IPS DF 4.7 (cell line): ENCODE measurements around the gene CBR1.
"Not testable (repeated sequence)": the region's sequence is repeated elsewhere in the genome, so short reads cannot be mapped to it uniquely, and the experiment has no call there.

Source experiments
- DNase-seq: peaks from one replicate; pipeline ENCODE4 v3.0.0-alpha.2; 2013; ENCODE audit warnings: low spot score; ENCODE audit errors: extremely low read depth

The CBR1 gene

DNA sequence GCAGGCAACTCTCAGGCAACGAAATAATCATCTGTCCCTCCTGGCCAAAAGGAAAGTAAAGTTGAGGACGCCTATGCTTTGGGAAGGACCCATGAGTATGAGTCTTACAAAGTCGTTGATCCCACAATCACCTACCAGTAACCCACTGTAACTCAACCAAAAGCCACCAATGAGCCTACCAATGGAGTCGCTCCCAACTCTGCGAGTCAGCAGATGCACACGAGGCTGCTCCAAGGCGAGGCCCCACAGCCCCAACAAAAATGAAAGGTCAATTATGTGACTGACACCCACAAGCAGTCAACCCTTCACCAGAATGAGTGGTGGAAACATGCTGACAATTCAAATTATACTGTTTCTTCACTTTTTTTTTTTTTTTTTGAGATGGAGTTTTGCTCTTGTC lies 21.5 kb upstream of the CBR1 start:
- DNase-seq = no peak

DNA sequence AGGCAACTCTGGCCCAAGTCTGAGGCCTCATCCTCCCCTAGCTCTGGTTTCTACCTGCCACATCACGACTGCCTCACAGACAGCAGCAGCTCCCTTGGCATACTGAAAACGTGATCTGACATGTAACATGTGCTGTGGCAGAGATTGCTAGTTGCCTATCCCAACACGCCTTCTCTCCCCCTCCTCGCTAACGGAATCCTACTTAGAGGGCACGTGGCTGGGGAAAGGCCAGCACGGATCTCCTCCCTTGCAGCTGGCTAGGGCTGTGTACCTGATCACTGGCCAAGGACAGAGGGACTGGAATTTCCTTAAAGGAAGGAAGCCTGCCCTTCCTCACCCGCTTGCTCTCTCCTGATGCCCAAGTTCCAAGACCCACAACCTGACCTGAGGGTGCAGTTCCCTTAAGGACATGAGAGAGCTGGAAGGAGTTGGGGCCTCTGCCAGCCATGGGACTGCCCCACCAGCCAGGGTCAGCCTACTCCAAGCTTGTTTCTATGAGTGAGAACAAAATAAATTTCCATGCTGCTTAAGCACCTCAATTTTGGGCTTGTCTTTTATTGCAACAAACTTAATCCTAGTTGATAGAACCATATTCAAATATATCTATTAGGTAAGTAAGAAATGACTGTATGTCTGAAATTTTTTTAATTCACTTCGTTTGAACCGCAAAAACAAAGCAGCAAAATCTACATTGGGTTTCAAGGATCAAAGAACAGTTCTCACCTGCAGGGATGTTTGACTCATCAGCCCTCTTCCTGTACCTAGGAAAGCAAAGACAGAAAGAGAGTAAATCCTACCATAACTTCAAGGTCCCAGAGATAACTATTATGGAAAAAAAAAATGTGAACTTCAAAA lies 16.7 kb upstream of the CBR1 start:
- no peak for DNase-seq

DNA sequence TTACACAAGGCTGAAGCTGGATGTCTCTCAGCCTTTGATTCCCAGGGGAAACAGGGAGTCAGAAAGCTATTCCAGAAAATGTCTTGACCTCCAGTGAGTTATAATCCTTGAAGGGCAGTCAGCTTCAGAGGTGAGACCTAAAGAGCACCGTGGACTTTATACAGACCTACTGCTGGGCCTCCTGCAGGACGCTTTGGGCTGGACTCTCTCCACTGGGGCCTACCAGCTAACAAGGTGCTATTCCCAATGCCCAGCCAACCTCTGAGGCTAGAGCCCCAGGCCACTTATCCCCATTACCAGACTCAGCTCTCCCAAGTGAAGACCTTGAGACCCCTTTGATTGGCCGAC lies 16.1 kb upstream of the CBR1 start:
- no peak for DNase-seq

DNA sequence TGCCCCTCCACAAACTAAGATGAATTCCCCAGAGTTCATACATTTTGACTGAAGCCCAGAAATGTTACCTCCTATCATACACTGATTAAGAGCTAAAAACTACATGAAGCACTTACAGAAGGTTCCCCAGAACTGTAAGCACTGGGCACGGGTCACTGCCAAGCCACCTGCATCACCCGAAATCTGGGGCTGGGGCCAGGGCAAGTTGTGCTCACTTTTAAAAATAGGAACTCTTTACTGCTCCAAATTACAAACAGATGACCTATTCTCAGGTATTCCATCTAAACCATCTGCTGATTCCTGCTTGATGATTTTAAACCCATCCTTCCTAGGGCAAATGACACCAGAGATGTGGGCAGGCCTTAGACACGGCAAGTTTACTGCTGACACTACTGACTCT lies 14.3 kb upstream of the CBR1 start:
- DNase-seq = no peak

DNA sequence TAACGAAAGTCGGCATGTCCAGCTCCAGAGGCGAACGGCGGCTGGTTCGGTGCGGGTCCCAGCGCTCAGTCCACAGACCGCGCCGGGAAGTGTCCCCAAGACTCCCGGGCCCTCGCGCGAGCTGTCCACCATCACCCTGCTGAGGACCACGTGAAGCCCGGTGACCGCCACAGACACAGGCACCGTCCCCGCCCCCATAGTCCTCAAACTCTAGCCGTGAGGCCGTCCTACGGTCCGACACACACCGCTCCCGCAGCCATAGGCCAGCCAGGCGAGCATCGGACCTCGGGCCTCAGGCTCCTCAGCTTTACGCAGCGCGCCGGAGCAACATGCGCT lies 10.0 kb upstream of the CBR1 start:
- DNase-seq = no peak

DNA sequence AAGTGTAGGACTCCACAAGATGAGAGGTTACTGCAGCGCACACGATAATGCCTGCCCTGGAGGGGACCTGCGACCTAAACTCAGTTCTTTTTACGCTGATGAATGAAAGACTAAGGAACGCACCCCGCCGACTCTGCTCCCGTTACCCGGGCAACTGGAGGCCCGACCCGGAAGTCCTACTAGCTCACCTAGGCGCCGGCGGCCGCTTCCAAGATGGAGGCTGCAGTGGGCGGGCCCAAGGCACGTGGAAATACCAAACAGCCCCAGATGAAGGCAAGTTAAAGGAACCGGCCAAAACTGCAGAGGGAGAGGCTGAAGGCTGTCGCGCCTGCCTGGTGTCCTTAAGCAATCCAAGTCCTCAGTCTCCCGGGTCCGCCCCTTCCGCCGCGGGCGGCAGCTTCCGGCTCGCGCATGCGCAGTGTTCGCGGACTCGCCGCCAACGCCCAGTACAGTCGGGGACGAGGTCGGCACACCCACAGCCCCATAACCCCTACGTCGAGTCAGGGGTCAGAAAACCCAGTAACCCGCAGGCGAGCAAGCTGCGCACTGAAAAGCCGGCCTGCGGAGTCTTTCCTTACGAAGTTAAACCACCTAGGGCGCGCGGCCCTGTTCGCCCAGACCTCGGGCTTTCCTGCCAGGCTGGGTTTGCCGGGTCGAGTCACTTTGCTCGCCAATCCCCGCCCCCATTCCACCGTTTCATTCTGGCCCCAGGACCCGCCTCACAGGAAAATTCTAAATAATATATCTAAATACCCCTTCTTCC lies 9.5 kb upstream of the CBR1 start, which contains the start of gene SETD4:
Gene SETD4, minus strand, starts transcription at position 368 of the 763 bp plus-strand sequence. CDS start 1,638 bp downstream, outside the sequence.
- peak; percentile 60 for DNase-seq

DNA sequence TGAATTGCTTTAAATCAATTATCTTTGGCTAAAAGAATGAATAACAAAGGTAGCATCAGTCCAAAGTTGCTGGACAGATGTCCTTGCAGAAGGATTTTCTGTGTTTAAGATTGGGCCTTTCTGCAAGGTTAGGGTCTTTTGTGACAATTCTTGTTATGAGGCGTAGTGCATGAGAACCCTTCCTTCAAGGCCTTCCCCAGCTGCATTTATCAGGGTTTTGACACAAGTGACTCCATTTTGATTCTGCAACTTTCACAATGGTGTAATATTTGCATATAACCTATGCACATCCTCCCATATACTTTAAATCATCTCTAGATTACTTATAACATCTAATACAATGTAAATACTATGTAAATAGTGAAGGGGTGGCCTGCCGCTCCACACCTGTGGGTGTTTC lies 8.4 kb upstream of the CBR1 start:
- DNase-seq = no peak

DNA sequence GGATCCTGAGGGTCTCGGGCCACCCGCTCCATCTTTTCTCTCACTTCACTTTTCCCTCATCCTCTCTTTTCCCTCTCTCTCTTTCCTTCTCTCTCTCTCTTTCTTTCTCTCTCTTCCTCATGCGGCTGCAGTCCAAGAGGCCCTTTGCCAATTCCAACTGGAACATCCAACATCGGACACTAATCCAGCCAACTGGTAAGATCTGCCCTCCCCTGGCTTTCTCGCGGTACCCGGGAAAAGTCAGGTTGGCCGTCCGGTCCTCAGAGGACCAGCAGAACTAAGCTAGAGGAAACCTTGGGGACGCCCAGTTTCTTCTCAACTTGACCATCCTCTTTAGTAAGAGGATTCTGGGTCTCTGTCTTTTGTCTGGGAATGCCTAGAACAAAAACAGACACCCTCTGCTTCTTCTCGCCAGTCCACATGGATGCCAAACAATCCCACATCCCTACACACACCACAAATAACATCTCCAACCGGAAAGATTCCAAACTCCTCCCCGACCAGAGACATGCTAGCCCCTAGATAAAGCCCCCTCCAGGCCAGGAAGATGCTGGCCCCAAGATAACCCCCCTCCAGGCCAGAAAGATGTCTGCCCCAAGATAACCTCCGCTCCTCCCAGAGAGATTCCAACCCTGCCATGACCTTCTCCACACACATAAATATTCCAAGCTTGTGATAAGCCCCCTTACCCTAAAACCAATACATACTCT lies 6.3 kb upstream of the CBR1 start:
- DNase-seq = no peak

DNA sequence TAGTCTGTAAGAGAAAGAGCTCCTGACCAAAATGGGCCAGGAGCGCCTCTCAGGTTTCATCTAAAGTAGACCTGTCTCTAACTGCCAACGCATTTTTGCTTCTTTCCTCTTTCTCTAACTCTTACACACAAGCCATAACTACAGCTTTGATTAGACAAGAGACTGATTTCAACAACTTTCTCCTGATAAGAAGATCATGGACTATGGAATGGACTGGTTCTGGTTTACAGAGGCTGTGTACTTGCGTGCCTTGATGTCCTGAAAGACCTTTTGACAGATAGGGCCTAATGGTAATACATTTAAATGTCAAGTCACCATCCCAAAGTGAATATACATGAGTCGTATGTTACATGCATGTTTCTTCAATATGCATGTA lies 5.8 kb upstream of the CBR1 start:
- no peak for DNase-seq

DNA sequence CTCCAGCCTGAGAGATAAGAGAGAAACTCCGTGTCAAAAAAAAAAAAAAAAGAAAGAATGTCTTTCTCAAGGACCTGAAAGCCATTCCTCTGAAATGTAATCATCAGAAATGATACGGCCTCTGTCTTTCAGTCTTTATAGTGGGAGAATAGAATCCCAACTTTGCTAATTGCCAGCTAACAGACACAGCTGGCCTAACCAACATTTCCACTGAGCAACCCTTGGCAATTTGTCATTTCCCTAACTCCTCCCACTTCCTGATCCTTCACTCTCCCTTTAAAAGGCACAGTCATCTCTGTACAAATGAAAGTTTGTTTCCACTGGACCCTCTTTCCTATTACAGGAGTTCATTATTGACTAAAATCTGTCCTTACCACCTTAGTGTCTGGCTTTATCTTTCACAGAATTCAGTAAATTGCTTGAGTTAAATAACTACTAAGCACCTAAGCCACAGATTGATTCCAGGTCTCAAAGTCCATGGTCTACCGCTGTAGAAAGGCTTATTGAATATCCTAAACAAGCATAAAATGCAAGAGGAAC lies 4.3 kb upstream of the CBR1 start:
- no peak for DNase-seq

DNA sequence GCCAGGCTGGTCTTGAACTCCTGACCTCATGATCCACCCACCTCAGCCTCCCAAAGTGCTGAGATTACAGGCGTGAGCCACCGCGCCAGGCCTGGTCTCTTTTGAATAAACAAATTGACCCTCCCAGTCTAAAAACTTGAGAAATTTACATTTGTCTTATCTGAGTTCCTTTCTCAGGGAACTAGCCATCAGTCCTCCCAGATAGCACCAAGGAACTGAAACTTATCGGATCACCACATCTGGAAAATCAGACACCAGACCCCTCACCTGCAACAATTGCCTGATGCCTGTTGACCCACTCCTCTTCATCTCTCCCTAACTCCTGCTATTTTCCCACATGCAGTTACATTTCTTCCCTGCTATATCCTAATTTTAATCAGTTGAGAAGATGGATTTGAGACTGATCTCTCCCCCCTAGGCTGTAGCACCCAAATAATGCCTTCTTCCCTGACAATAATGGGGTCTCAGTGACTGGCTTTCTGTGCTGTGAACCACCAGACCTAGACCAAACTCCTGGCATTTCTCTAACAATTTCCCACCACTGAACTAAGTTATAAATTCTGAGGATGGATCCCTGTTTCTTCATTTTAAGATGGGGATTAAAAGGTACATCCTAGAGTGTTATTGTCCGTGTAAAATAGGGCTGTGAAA lies 951 bp upstream of the CBR1 start:
- DNase-seq = no peak

DNA sequence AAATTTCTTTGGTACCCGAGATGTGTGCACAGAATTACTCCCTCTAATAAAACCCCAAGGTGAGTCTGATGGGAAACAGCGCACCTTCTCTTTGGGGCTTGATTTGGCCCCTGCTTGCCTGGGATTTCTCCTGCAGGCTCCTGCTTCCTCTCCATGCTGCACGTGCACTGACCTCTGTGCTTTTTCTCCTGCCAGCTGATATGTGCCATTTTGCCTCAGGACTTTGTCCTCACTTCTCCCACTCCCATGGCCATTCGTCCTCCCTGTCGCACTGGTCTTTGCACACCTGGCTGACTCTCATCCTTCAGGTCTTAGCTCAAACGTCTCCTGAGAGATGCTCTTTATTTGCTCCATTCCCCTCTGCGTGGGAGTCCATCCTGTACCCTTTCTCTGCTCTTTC lies 1.2 kb downstream of the CBR1 start:
- no peak for DNase-seq

DNA sequence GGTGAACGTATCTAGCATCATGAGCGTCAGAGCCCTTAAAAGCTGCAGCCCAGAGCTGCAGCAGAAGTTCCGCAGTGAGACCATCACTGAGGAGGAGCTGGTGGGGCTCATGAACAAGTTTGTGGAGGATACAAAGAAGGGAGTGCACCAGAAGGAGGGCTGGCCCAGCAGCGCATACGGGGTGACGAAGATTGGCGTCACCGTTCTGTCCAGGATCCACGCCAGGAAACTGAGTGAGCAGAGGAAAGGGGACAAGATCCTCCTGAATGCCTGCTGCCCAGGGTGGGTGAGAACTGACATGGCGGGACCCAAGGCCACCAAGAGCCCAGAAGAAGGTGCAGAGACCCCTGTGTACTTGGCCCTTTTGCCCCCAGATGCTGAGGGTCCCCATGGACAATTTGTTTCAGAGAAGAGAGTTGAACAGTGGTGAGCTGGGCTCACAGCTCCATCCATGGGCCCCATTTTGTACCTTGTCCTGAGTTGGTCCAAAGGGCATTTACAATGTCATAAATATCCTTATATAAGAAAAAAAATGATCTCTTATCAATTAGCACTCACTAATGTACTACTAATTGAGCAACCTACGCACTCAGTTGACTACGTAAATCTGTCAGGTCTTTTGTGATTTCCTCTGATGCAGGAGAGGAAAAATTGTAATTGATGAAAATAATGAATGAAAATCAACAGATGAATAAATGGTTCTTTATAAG lies 2.8 kb downstream of the CBR1 start:
- DNase-seq = no peak

DNA sequence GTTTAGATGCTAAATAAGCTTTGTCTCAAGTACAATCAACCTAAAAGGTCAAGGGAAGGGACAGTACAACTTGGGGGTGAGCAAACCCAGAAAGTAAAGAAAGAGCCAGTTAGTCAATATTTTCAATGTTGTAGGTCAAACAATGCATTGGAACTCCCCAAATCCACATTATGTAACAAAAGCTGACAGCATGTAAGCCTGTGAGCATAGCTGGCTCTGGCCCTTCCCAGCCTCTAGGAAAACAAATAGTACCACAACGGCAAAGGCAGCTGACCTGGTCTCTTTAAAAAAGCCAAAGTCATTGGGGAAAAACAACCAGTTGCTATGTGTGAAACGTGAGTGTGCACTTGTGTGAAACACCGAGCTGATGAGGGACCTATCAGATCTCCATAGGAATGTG lies 3.4 kb downstream of the CBR1 start:
- DNase-seq = no peak

DNA sequence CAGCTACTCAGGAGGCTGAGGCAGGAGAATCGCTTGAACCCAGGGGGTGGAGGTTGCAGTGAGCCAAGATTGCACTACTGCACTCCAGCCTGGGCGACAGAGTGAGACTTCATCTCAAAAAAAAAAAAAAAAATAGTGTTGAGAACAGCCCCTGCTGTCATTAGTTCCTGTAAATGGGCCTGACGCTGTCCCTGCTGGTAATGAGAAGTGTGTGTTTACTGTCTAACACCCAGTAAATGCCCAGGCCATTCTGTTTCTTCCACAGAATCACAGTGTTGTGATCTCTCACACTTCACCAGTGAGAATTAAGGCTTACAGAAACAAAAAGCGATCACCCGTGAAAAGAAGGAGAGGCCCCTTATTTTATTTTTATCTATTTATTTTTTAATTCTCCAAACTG lies 4.1 kb downstream of the CBR1 start:
- DNase-seq = not testable (repeated sequence)

DNA sequence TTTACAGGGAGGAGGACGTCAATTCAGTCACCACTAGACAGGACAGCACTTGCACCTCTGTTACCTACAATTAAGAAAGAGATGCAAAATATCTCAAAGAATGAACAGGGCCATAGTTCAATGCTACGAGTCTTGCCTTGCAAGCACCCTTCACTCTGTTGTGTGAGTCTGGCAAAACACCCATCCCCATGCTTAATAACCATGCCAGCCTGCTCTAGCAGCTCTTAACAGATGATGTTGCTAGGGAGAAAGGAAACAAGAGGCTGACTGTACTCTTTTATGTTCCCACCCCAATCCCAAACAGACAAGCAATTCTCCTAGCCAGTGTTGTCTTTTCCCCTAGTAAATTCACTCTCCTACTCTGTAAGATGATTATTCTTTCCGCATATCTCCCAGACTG lies 5.3 kb downstream of the CBR1 start:
- no peak for DNase-seq

DNA sequence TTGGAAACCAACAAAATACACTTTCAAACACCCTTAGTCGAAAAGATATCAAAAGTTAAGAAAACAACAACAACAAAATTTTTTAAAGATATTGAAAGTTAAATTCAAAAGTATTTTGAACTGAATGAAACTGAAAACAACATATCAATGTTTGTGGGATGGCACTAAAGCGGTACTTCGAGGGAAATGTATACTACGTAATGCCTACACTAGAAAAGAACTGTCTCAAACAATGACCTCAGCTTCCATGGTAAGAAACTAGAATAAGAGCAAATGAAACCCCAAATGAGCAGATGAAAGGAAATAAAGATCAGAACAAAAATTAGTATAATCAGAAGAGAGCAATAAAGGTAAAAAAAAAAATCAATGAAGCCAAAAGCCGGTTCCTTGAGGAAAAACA lies 6.1 kb downstream of the CBR1 start:
- DNase-seq = no peak

DNA sequence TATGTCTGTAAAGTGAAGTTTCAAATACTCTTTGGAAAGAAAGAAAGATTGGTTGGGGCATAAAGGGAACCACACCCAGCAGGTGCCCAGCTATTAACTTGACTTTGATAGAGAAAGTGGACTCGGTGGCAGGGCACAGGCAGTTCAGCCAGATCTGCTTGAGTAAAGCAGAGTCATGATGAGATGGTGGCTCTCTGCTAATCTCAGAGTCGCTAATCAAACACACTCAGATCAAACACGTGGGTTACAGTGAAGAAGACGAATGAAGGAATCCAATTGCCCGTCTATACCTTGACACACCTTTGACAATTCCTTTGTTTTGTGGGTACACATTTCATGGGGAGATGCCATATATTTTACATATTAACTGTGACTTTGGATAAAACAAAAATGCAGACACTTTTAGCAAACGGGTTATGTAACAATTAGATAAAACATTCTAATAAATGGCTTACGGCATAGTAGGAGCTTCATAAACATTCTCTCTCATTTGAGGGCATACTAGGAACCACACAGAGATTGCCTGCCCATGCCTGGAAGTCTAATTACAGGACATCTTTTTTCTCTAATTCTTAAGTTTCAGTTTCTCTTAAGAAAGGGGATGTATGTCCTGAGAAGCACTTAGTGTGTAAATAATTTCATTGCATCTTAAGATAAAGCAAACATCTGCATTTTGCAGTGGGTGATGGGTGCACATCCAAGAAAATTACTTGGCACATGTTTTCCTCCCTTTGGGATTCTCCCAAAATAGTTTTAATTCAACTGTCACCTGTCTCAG lies 7.2 kb downstream of the CBR1 start:
- no peak for DNase-seq

DNA sequence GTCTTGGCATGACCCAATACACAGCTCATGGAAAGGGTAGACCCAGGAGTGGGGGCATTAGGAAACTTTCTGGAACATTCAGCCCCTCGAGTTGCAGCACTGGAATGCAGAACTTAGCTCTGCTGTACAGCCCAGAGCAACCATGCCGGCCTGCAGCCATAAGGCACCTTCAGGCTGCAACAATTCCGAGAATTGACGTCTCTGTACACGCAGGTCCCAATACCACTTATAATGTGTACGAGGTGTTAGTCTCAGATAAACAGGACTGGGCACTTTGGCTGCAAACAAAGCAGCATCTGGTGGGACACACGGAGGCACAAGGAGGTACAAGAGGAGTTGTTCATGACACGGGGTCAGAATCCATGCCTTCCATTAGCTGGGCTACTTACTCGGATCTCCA lies 7.9 kb downstream of the CBR1 start:
- no peak for DNase-seq

DNA sequence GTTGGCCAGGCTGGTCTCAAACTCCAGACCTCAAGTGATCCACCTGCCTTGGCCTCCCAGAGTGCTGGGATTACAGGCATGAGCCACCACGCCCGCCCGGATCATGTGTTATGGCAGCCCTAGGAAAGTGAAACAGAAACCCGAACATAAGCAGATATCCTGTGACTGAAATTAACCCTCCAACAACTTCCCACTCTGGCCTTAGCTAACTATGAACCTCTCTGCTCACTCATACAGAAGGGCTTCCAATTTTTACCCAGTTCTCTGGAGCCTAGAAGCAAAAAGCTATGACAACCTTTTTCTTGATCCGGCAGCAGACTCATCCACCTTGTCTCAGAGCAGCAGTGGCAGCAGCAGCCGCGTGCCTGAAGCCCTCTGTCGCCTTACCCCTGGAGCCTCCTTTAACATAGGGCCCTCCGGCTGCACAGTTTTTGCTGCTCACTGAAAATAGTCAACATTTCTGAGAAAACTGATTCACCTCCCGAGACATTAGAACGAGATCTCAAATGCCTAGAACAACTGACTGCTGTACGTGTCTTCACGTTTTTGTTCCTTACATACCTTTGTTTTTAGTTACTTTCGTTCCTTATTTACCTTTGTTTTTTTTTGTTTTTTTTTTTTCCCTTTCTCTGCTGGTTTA lies 9.3 kb downstream of the CBR1 start:
- no peak for DNase-seq
